ENCODE measurements around the gene SEZ6.

SEZ6 gene

DNA sequence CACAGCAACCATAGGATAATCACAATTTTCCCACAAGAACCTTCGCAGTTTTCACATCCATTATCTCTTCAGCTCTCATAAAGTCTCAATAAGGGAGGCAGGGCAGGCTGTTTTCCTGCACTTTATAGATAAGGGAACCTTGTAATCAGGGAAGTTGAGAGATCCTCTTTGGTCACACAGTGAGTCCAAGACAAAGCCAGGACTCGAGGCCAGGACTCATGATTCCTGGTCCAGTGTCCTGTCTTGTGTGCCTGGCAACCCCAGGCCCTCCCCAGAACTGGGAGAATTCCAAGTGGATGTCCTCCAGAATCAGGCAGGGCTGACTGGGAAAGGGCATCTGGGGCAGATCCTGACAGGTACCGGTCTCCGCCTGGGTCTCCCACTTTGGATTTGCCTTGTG is 31.4 kb downstream of the SEZ6 start:
- no peak for DNase-seq

DNA sequence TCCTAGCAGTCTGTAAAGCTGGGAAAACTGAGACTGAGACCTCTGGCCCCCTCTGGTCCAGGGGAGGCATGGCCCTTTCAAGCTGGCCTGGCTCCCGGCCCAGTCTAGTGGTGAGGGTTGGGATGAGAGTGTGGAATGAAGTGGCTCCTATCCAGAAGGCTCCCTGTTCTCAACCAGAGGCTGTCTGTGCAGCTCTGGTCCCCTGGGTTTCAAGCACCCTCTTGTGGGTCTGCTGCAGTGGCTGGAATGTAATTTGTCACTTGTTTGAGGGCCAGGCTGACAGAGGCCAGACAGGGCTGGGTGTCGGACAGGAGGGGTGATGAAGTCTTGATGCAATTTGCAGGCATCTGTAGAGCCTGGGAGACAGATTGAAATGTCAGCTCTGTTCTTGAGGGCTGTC is 32.4 kb downstream of the SEZ6 start:
- no peak for DNase-seq

DNA sequence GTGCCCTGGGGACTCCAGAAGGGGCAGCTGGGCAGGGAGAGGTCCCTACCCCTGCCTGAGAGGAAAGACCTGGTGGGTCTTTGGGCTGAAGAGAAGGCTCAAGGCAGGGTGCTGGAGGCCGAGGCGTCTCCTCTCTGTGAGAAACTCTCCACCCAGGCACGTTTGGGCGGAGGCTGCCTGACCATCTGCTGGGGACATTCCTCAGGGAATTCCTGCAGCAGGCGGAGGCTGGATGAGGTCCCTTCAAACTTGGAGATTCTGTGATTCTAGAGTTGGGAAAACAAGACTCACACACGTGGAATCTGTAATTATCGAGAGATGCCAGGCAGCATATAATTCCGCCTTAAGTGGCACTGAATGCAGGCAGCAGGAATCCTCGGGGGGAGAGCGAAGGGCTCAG is 33.4 kb downstream of the SEZ6 start:
- no peak for DNase-seq

DNA sequence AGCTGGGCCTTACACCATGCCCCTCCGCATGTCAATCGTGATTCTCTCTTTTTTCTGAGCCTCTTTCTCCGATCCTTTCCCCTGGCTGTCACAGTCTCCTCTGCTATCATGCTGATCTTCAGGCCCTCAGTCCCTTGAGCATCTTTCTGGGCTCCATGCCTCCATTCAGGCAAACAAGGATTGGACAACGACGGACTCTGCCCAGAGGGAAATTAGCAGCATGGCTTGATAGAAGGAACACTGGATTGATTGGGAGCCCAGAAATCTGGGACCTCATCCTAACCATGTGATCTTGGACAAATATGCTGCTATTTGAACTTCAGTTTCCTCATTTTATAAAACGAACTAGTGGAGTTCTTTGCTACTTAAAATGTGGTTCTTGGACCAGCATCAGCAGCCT is 35.0 kb downstream of the SEZ6 start:
- no peak for DNase-seq

DNA sequence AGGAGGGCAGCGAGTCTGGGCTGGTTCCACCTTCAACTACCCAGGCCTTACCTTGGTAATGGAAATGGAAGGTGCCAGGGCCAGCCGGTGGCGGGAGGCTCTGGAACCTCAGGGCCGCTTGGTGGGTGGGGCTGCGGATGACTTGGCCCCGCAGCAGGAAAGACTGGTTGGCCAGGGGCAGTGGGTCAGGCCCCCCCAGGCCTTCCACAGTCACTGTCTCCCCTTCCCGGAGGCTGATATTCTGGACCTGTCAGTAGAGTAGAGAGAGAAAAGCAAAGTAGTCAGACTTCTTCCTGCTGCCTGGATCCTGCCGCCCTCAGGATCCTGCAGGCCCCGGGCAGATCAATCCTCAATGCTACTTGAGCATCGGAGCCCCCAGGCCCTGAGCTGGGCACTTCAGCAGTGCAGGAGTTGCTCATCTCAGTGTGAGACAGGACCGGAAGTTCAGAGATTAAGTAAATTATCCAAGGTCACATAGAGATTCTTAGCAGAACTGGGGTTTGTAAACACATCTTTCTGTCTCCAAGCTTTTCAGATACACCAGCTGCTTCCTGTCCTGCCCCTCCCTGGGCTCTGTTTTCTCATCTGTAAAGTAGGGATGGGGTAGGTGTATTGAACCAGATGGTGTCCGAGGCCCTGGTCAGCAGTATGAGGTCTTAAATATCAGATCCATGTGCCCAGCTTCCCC is 36.0 kb downstream of the SEZ6 start:
- DNase-seq: no peak

DNA sequence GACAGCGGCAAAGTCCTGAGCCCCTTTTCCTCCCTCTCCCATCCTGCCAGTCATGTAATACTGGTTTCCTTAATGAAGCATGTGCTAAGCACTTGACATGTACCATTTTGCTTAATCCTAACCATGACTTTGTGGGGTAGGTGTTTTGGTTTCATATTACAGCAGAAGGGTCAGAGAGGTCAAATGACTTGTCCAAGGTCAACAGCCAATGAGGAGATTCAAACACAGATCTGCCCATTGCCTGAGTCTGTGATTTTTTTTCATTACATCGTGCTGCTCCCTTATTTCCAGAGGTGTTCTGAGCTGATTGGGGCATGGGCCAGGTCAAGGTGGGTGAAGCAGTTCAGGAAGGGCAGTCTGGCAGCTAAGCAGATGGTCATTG is 36.9 kb downstream of the SEZ6 start:
- DNase-seq: no peak

DNA sequence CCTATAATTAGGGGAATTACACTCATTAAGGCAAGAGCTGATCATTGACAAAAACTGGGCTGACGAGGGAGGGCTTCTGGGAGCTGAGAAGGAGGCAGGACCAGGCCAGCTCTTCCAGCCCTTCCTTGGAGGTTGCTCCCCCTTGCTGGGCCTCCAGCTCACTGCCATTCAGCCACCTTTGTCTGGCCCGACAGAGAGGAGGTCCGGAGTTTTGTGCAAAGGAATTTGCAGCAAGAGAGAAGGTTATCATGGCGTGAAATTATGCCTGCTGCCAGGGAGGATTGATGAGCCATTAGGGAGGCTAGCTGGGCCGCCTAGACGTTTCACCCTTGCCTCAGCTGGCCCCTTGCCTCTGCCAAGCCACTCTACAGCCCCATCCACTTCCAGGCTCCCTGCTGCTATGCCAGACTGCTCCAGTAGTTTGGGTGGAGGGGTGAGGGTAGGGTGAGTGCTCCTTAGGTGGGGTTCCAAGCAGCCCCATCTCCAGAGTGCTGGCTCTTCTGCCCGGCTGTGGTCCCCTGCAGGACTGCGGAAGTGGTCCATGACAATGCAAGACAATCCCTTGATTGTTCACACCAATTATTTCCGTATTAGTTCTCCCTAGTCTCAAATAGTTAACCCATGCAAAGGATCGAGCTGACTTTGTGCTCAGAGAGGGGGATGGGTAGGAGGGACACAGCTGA is 37.5 kb downstream of the SEZ6 start:
- no peak for DNase-seq

DNA sequence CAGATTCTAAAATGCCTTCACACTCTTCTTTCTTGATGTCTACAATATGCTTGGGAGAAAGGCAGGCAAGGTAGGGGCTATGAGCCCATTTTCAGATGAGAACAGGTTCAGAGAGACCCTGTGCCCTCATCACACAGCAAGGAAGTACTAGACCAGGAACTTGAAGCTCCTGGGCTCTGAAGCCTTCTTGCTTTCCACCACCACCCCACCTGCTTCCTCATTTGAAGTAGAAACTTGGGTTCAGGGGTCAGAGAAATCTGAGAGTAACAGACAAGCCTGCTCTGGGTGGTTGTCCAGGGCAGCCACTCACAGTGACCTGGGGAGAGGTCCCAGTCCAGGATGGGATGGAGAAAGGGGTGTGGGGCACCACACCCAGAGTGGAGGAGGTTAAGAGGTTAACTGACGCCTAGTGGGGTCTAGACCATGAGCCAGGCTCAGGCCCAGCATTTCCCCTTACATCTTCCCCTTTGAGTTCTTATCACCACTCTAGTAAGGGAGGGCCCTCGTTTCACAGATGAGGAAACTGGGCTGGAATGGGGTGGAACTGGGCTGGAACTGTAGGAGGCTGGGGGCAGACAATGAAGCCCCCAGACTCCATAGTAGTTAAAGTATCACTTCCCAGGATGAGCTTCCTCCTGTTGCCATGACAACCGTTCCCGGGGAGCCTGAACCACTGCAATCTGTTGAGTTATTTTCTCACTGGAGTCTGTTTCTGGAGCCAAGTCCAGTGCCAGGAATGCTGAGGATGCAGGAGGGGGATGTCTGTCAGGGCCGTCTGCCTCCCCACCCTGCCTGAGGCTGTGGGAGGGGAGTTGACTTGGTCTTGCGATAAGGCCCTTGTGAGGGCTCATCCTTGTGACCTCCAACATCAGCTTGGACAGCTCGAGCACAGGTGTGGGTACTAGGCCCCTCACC is 38.4 kb downstream of the SEZ6 start:
- DNase-seq: no peak

DNA sequence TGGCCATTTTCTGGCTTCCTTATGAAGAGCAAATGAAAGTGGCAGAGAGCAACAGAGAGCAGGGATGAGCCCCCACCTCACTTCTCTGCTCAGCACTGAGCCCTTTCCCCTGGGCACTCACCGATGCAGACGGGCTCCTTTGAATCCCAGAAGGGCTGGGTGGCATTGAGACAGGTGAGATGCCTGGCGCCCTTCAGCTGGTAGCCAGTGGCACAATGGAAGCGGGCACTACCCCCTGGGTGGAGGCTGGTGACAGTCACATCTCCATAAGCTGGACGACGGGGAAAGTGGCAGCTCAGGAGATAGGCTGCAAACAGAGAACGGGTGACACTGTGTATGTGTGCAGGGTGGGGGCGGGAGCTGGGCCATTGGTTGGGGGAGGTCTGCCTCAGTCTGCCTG is 42.0 kb downstream of the SEZ6 start:
- DNase-seq: no peak

DNA sequence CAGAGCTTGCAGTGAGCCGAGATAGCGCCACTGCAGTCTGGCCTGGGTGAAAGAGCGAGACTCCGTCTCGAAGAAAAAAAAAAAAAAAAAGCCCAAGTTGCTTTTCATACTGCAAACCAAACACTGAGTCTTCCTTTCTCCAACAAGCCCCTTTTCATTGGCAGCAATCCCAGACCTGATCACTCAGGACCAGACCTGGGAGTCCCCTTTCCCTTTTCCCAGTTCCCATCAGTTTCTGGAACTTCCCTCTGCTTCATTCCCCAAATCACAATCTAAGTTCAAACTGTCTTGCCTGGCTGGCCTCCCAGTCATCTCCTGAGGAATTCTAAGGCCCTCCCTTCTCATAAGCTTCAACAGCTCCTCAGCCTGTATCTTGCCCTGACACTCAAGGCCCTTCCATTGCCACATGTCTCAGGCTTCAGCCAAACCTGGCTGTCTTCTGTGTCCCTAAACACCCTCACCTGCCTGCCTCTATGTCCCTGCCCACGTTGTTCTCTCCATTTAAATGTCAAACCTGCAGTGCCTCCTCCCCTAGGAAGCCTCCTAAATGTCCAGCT is 42.7 kb downstream of the SEZ6 start:
- DNase-seq: no peak

DNA sequence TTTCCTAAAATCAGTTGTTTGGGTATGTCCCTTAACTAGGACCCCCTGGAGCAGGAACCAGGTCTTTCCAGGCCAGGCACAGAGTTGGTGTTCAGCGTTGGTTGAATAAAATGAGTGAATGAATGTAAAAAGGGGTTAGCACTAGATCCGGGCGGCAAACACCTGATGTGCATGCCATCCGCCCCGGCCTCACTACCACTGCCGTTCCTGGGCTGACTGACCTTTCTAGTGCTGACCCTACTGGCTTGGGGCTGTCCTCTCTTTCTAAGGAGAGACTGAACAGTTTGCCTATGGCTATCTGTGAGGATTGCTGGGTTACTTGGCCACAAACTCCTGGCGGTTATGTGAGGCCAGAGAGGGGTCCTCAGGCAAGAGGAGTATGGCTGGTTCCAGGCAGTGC is 44.4 kb downstream of the SEZ6 start:
- DNase-seq: no peak

DNA sequence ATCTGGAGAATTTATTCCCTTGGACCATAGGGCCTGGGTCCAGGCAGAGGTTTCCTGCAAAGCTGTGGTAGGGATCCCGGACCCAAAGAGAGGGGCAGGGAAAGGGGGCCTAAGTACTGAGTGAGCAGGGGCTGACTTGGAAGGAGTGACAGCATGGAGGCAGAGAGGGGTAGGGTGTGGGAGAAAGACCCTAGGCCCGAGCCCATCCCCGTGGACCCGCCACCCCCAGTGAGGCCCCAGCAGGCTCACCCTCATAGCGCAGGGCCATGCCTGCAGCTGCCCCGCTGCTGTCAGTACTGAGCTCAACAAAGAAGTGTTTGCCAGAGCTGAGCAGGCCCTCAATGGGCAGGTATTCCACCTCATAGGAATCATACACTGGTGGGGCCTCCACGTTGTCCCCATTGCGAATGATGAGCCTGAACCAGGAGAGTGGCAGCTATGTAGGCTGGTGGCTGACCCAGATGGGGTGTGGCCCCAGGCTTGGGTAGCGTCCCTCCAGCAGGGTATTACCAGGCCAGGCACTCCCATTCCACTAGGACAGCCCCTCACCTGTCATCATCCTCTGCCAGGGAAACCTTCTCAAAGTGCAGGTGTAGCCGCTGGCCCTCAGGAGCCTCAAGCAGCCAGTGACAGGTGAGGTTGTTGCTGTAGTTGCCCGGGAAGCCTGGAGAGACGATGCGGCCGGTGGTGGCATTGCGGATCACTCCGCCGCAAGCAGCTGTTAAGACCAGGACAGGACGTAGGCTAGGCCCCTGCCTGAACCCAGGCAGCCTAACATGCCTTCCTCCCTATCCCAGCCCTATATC is 45.4 kb downstream of the SEZ6 start:
- no peak for DNase-seq

DNA sequence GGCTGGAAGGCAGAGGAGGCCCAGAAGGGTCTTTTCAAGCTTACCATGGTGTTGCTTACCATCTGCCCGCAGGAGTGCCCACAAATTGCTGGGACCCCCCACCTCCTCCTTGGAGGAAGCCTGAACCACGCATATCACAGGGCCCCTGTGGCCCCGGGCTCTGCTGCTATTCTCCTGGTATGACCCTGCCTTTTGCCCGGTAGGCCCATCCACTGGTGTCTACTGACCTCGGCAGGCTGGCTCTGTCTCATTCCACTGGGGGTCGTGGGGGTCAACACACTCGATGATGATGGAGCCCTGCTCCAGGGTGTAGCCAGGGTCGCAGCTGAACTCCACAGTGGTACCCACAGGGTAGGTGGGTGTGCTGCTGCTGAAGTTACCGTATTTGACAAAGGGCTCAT is 46.4 kb downstream of the SEZ6 start:
- no peak for DNase-seq

DNA sequence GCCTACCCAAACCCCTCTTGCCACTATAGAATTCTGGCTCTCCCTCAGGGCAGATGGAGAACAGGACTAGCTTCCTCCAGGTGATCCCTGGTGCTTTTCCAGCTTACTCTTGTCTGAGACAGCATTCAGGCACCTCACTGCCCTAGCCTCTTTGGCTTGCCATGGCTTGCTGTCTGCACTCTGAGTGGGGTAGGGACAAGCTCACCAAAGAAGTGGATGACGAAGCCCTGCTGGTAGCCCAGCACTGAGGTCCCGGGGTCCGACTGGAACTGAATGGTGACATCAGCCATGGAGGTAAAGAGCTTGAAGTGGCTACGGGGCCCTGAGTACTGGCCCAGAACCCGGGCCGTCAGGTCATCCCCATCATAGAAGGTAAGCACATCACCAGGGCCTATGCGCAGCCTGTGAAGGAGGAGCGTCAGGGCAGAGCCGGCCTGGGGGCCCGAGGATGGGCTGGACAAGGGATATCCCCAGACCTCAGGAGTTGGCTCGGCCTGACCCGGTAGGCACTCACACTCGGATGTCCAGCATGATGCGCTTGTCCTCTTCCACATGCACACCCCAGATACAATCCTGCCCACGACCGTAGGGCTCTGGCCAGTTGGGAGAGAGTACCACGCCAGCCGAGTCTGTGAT is 46.9 kb downstream of the SEZ6 start:
- no peak for DNase-seq

DNA sequence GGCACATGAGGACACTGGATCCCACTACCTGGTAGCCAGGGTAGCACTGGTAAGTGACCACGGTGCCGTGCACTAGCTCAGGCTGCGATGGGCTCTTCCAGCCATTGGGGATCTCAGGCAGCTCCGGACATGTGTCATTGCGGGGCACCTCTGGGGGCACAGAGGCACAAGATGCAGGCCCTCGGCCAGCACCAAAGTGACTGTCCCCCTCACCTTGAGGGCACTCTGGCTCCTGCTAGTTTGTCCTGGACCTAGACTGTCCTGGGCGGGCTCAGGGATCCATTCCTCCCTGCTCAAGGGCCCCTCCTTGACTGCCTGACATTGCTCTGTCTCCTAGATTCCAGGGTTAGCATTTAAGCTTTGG is 47.9 kb downstream of the SEZ6 start:
- no peak for DNase-seq

DNA sequence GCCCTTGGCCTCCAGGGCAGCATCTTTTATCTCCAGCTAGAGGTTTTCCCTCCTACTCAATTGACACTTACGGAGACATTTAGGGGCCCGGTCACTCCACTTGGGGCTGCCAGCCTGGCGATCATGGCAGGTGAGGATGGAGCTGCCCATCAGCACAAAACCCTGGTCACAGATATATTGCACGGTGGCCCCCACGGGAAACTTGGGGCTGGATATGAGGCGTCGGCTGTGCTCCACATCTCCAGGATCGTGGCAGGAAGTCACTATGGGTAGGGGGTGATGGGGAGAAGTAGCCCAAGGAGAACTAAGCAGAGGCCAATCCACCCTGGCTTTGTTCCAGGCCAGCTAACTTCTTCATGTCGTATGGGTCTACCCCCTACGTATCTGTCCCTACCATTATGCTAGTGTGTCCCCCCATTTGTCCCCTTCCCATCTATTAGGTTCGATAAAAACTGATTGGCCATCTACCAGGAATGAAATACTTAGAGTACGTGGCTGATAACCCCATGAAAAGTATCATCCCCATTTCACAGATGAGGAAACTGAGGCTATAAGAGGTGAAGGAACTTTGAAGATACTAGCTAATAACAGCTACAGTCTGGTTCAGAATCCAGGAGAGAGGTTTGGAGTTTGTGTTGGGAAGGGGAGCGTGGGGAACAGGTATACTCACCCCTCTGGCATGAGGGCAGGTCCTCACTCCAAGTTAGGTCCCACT is 48.4 kb downstream of the SEZ6 start:
- DNase-seq: no peak

DNA sequence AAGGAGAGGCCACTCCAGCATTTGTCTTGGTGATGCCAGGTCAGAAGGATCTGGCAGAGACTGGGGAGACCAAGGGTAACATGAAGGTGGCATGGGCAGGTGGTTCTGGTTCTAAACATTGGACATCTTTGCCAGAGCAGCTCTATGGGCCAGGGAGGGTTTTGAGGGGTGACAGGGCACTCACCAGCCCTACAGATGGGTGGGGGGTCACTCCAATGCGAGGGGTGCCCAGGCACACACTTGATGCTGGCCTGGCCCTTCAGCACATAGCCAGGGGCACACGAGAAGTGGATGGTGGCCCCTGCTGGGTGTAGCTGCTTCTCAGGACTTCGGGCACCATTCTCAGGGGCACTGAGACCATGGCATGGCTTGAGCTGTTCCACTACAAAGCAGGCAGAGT is 49.0 kb downstream of the SEZ6 start:
- no peak for DNase-seq

DNA sequence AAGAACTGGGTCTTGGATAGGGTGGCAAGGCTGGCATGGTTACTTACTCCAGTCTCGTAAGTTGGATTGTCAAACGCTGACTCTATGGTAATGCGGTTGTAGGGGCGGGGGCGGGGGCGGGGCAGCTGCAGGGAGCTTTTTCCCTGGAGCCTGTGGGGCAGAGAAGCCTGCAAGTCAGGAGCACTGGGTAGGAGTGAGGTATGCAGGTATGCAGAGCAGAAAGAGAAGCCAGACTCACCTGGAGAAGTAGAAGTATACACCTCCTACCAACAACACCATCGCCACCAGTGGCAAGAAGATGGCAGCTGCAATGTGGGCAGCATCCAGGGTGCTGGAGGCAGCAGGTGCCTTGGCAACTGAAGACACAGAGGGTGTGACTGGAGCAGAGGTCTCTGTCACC is 49.7 kb downstream of the SEZ6 start:
- DNase-seq: no peak

DNA sequence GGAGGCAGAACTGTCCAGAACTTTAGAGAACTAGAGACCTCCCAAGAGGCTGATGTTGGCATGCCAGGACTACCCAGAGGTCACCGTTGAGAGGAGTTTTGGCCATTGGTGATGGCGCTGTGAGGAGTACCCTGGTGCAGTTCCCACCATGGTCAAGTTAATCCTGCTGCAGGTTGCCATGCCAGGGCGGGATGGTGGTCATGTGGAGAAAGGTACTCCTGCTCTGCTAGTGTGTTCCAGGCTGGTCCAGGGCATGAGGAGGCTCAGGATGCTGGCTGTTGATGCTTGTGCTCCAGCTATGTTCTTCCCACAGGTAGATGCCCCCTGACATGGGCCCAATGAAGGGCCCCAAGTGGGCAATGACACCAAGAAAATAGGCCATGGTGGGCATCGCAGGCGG is 50.4 kb downstream of the SEZ6 start:
- no peak for DNase-seq

DNA sequence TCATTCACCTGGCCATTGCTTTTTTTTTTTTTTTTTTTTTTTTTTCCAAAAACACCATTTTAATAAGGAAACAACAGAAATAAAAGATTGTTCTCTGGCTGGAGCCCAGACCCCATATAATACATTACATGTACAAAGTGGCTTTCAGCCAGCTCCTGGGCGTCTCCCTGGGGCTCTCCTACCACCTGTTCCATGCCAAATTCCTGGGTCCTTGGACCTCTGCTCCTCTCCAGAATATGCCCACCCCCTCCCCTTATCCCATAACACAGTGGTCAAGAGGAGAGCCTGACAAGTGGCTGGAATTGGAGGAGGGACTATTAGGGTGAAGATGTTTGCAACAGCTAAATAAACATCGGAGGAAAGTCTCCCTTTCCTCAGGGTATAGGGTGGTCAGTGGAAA is 50.9 kb downstream of the SEZ6 start:
- no peak for DNase-seq

DNA sequence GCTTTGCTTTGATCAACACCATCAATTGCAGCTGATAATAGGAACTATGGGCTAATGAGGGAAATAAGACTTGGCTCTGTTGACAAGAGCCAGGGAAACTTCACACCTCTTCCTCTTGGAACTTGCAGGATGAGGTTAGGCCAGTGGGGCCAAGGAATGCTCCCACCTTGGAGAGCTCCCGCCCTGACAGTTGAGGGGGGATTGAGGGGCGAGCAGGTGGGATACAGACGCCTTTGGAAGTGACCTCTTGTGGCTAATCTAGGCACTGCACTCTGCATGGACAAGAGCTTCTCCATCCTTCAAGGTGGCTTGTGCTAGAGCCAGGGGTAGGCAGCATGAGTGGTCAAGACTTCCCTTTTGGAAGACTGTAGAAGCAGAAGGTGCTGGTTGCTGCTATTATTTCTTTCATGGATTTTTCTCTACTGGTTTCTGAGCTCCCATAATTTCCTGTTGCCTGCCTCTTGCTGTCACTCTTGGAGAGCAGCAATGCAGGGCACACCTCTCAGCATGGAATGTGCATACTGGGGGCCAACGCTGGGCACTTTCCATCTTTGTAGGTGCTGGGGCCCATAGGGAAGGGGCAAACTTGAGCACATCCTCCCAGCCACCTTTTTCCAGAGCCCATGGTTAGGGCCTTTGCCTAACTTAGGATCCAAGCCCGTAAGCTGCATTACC is 52.3 kb downstream of the SEZ6 start:
- no peak for DNase-seq

Data from NCI-H526 treated with DMSO at 0.1 percent for 48 hours (cell line).